Measurements from ENCODE around the gene P2RX3.

Gene P2RX3

DNA sequence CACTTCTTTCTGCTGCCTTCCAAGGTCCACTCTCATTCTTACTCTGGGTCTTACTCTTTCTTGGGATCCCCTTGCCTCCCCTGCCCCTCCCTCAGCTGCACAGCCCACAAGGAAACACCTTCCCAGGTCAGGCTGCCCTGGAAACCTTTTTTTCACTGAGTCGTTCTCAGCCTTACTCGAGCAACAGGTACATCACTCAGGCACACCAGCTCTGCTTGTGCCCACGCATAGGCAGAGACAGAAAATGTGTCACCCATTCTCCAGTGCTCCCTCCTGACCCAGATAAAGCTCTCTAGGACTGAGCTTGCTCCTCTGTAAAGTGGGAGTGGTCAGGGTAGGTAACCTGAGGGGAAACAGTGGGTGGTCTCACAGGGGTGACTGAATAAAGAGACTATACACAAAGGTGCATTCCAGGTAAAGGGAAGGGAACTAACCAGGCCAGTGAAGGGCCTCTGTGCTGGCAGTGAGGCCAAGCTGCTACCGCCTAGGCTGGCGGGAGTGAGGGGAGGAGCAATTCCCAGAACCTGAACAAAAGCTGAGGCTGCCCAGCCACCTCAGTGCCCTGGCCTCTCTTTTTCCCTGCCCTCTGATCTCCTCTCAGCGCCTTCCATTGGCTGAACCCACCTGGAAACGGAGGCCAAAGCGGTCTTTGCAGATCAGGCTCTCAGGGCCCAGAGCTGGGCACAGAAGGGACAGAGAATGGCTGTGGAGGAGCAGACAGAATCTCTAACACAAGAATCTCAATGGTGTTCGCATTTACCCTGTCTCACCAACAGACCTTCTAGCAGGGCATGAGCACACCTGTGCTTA, 26.9 kb downstream of the P2RX3 start:
- H3K27me3 ChIP-seq, result no peaks in the 10 kb centered on the region
- no peak overlapping the region for H3K27ac ChIP-seq
- no peaks in the 10 kb centered on the region for H3K9me3 ChIP-seq
- no peaks in the 10 kb centered on the region for H3K36me3 ChIP-seq
- H3K4me1 ChIP-seq (ENCODE audit: control insufficient read depth in 1 of 2, insufficient read depth in 1 of 2, low read depth in 1 of 2, low read length in 1 of 2), result peaks cover 0 to 11% of the 10 kb centered on the region in 2 experiments
- no peak overlapping the region for H3K4me3 ChIP-seq (ENCODE audit: low read depth in 1 of 2, low read length in 1 of 2)
- TF ChIP-seq, protein P1, sequence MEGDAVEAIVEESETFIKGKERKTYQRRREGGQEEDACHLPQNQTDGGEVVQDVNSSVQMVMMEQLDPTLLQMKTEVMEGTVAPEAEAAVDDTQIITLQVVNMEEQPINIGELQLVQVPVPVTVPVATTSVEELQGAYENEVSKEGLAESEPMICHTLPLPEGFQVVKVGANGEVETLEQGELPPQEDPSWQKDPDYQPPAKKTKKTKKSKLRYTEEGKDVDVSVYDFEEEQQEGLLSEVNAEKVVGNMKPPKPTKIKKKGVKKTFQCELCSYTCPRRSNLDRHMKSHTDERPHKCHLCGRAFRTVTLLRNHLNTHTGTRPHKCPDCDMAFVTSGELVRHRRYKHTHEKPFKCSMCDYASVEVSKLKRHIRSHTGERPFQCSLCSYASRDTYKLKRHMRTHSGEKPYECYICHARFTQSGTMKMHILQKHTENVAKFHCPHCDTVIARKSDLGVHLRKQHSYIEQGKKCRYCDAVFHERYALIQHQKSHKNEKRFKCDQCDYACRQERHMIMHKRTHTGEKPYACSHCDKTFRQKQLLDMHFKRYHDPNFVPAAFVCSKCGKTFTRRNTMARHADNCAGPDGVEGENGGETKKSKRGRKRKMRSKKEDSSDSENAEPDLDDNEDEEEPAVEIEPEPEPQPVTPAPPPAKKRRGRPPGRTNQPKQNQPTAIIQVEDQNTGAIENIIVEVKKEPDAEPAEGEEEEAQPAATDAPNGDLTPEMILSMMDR (IDR thresholded peaks at IDR 0.05), result no peak

DNA sequence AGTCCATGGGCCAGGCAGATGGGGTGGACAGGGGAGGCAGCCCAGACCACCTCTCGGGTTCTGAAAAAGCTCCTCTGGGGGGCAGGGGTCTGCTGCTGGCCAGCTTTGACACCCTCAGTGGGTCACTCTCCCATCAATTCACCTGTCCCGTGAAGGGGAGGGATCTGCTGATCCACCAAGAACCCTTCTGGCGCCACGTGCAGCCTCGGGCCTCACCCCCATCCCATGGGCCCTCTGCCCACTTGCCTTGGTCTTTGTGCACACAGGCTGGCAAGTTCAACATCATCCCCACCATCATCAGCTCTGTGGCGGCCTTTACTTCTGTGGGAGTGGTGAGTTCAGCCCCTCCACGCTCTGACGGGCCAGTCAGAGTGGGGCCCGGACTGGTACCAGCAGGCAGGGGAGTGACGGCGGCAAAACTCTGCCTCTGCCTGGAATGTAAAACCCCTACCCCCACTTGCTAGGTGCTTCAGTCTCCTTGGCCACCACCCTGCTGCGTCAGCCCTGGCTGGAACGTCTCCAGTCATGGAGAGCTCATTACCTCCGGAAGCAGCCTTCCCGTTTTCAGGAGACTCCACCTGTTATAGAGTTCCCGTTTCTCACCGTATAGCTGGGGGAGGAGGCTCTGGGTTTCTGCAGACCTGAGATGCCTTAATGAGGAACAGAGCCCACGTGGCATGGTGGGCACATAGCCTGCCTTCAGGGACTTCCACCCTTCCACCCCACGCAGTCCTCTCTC, 30.1 kb downstream of the P2RX3 start:
- H3K27ac ChIP-seq, result no peak overlapping the region
- H3K27me3 ChIP-seq, result no peaks in the 10 kb centered on the region
- peaks cover 0 to 11% of the 10 kb centered on the region in 2 experiments for H3K4me1 ChIP-seq (ENCODE audit: control insufficient read depth in 1 of 2, insufficient read depth in 1 of 2, low read depth in 1 of 2, low read length in 1 of 2)
- TF ChIP-seq, protein P1 (IDR thresholded peaks at IDR 0.05), result no peak
- H3K4me3 ChIP-seq (ENCODE audit: low read depth in 1 of 2, low read length in 1 of 2), result no peak overlapping the region
- H3K9me3 ChIP-seq, result no peaks in the 10 kb centered on the region
- H3K36me3 ChIP-seq, result no peaks in the 10 kb centered on the region

DNA sequence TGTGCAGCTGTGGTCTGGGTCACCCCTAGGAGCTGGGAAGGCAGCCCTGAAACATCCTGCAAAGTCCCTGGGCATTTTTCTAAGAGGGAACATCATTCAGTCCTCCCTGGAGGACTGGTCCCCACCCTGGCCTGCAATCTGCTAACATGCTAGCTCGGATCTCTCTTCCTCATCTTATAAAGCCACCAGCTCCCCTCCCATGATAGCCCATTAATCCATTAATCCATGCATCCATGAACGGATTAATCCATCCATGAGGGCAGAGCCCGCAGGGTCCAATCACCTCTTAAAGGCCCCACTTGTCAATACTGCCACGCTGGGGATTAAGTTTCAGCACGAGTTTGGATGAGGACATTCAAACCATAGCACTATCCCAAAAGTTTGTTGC, 30.7 kb downstream of the P2RX3 start:
- no peak overlapping the region for H3K4me3 ChIP-seq (ENCODE audit: low read depth in 1 of 2, low read length in 1 of 2)
- H3K36me3 ChIP-seq, result no peaks in the 10 kb centered on the region
- H3K27ac ChIP-seq, result no peak overlapping the region
- H3K27me3 ChIP-seq, result no peaks in the 10 kb centered on the region
- no peaks in the 10 kb centered on the region for H3K9me3 ChIP-seq
- TF ChIP-seq, protein P1 (IDR thresholded peaks at IDR 0.05), result no peak
- peaks cover 0 to 11% of the 10 kb centered on the region in 2 experiments for H3K4me1 ChIP-seq (ENCODE audit: control insufficient read depth in 1 of 2, insufficient read depth in 1 of 2, low read depth in 1 of 2, low read length in 1 of 2)

GRCh38 chr11:57370251-57370650, 32.1 kb downstream of the P2RX3 start:
- peaks cover 0 to 11% of the 10 kb centered on the region in 2 experiments for H3K4me1 ChIP-seq (ENCODE audit: control insufficient read depth in 1 of 2, insufficient read depth in 1 of 2, low read depth in 1 of 2, low read length in 1 of 2)
- H3K9me3 ChIP-seq, result no peaks in the 10 kb centered on the region
- H3K27me3 ChIP-seq, result no peaks in the 10 kb centered on the region
- TF ChIP-seq, protein P1 (IDR thresholded peaks at IDR 0.05), result no peak
- no peak overlapping the region for H3K4me3 ChIP-seq (ENCODE audit: low read depth in 1 of 2, low read length in 1 of 2)
- no peaks in the 10 kb centered on the region for H3K36me3 ChIP-seq
- H3K27ac ChIP-seq, result no peak overlapping the region

DNA sequence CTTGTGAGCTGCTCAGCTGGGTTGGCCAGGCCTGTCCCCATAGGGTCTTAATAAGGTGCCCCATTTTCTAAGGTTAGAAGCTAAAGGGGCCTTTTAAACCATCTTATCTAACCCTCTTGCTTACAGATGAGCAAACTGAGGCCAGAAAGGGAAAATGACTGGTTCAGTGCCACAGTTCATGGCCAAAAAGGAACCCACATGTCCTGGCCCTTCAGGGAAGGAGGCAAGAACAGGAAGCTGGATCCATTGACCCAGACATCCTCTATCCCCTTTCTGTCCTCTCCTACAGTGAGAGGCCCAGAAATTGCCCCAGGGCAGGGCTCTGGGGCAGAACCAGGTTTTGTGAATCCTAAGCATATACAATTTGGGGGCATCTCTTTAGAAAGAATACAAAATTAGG, 32.8 kb downstream of the P2RX3 start:
- H3K27me3 ChIP-seq, result no peaks in the 10 kb centered on the region
- TF ChIP-seq, protein P1 (IDR thresholded peaks at IDR 0.05), result no peak
- H3K36me3 ChIP-seq, result no peaks in the 10 kb centered on the region

More for the DNA sequence above, 32.8 kb downstream of the P2RX3 start:
- H3K27ac ChIP-seq, result no peak overlapping the region
- peaks cover 0 to 11% of the 10 kb centered on the region in 2 experiments for H3K4me1 ChIP-seq (ENCODE audit: control insufficient read depth in 1 of 2, insufficient read depth in 1 of 2, low read depth in 1 of 2, low read length in 1 of 2)
- no peak overlapping the region for H3K4me3 ChIP-seq (ENCODE audit: low read depth in 1 of 2, low read length in 1 of 2)
- no peaks in the 10 kb centered on the region for H3K9me3 ChIP-seq
